Fibroblast of the aortic adventitia (primary cell): ENCODE results near the gene PCCA. TPM values are rescaled to one million over a fixed set of nuclear protein-coding genes. Genes with fewer than 3 reads are reported as not detected.
"Not testable (repeated sequence)": the region's sequence is repeated elsewhere in the genome, so short reads cannot be mapped to it uniquely, and the experiment has no call there.

Source experiments
- DNase-seq: peaks from one replicate; pipeline ENCODE4 v3.0.0-alpha.2; 2010; ENCODE audit warnings: low read depth
- H3K4me3 ChIP-seq: 2 replicates; pipeline ENCODE4 v1.5.1; 2011; ENCODE audit warnings: low read depth, mild to moderate bottlenecking, control low read depth, low read length, moderate library complexity
- total RNA-seq: library from RNA; depleted of rRNA; stranded (reverse); fragments of >200 nt; gene quantifications from 2 replicates; pipeline ENCODE4 v1.2.3, GENCODE V29; 2012; ENCODE audit warnings: low replicate concordance
- TF ChIP-seq, protein P1 (sequence below): IDR thresholded peaks from 2 replicates; pipeline ENCODE4 v1.5.1; 2011; ENCODE audit warnings: mild to moderate bottlenecking, low read length, control low read depth, inconsistent platforms; ENCODE audit not compliant: insufficient read depth

PCCA gene
- total RNA-seq, 1 donor: 23.8 TPM

DNA sequence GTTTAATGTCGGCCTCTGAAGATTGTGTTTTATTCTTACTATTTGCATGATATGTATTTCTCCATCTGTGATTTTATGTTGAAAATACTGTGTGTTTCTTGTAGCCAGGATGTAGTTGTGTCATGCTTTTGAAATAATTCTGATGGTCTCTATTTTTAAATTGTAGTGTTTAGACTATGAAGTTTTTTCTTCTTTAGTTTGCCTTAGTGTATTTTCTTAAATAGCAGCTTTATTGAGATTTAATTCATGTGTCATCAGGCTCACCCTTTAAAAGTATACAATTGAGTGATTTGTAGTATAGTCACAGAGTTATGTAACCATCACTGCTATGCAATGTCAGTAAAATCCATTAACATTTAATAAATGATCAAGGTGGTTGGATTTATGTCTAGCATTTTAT is 74.5 kb downstream of the PCCA start:
- H3K4me3 ChIP-seq: no peak overlapping the region
- DNase-seq: no peak
- TF ChIP-seq, protein P1, sequence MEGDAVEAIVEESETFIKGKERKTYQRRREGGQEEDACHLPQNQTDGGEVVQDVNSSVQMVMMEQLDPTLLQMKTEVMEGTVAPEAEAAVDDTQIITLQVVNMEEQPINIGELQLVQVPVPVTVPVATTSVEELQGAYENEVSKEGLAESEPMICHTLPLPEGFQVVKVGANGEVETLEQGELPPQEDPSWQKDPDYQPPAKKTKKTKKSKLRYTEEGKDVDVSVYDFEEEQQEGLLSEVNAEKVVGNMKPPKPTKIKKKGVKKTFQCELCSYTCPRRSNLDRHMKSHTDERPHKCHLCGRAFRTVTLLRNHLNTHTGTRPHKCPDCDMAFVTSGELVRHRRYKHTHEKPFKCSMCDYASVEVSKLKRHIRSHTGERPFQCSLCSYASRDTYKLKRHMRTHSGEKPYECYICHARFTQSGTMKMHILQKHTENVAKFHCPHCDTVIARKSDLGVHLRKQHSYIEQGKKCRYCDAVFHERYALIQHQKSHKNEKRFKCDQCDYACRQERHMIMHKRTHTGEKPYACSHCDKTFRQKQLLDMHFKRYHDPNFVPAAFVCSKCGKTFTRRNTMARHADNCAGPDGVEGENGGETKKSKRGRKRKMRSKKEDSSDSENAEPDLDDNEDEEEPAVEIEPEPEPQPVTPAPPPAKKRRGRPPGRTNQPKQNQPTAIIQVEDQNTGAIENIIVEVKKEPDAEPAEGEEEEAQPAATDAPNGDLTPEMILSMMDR: no peak

DNA sequence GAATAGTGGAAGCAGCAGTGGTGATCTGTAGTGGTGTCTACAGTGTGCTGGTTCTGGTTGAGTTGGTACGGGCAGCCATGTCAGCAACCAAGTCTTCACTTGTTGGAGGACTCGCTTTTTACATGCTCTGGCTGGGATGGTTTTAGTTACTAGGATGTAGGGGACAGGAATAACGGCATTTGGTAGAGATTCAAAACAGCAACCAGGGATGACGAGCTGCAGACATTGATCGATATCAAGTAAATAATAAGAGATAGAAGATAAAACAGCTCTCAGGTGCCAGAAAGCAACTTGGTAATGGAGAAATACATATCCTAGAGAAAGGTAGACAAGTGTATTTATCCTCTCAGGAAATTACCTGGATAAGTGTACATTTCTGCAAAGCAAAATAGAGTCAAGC is 84.3 kb downstream of the PCCA start:
- DNase-seq: no peak

DNA sequence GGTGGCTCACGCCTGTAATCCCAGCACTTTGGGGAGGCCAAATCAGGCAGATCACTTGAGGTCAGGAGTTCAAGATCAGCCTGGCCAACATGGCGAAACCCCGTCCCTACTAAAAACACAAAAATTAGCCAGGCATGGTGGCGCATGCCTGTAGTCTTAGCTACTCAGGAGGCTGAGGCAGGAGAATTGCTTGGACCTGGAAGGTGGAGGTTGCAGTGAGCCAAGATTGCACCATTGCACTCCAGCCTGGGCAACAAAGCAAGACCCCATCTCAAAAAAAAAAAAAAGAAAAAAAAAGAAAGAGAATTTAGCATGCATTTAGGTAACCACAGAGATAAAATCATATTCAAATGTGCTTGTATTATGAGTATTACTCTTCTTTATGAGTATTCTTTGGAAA is 85.6 kb downstream of the PCCA start:
- not testable (repeated sequence) for DNase-seq, H3K4me3 ChIP-seq

More for the DNA sequence above, 84.3 kb downstream of the PCCA start:
- TF ChIP-seq, protein P1: no peak
- H3K4me3 ChIP-seq: no peak overlapping the region

DNA sequence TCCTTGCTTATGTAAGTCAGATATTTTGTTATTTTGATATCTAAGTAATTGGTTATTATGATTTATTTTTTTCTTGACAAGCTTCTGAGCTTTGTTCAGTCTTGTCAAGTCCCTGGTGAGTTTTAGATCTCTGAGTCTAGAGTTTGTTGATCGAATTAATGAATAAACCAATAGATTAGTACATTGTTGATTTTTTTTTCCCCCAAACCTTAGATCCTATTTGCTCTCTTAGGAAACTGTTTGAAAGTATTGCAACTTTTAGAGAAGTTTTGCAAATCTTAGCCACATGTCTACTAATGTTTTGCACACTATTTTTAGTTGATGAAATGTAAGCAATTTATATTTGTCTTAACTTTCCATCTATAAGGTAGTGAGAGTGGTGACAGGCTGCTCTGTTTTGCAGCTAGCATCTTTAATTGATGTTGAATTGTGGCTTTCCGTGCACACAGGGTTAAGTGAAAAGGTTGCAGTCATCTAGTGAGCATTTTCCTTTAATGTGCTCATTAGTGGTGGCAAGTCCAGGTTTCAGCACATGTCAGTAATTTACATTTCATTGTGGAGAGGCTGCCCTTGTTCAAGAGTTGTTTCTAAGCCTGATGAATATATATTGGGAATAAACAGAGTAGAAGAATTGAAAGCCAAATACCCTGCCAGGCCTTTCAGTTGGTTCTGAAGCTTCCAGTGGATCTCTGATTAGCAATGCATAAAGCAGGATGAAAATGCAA is 86.3 kb downstream of the PCCA start:
- TF ChIP-seq, protein P1: no peak
- no peak overlapping the region for H3K4me3 ChIP-seq
- no peak for DNase-seq

DNA sequence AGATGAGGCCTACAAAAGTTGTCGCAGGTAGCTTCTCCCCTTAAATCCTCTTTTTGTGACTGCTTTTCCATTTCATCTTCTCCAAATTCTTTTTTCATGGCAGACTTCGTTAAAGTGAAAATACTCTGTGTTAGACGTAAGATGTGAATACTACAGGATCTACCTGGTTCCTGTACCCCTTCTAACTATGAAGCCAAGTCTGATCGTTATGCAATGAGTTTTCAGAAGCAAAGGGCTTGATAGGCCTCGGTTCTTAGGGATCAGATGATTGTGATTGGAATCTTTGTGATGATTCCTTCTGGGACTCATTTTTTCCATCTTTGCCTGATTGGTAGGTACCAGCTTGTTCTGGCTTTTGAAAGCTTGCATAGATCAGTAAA is 86.9 kb downstream of the PCCA start:
- no peak for DNase-seq
- TF ChIP-seq, protein P1: no peak
- H3K4me3 ChIP-seq: no peak overlapping the region

DNA sequence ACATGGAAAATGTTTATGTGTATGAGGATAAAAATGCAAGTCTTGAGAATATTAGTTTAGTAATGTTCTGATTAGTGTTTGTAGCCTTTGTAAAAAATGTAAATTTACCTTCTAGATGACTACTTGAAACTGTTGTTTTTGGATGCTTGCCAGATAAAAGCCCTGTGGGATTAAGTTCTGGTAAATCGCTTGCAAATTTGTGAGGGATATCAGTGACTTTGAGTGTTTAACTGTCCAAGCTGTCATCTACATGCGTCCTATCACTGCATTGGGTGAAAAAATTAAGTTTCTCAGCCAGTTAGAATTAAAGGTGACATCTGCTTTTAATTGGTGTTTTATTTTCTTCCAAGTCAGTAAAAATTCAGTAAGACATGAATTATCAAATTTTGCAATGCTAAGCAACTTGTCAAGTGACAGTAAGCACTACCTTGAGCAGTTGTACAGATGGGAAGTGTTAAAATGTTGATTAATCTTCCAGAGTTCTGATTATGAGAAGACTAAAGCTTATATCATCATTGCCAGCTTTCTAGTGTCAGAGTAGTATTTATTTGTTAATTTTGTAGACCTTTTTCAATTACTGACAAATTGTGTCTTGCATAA is 88.0 kb downstream of the PCCA start:
- TF ChIP-seq, protein P1: no peak
- no peak overlapping the region for H3K4me3 ChIP-seq
- DNase-seq: peak; percentile 50

DNA sequence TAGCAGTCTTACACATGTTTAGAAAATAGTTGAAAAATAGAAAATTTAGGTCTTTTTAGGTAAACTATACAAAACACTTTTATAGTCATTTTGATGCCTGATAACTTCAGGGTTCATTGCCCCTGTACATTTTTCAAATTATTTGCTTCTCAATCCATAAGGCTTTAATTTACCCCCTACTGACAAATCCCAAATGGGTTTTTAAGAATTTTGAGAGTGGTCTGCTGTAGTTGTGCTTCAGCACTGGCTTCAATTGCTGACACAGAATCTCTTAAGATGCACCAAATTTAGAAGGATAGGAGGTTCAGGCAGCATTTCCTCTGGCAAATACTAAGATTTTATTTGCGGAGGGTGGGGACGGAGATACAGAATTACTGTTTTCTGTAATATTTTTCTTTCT is 89.4 kb downstream of the PCCA start:
- no peak for DNase-seq
- no peak overlapping the region for H3K4me3 ChIP-seq
- TF ChIP-seq, protein P1: no peak
